IPS DF 6.9 (cell line): ENCODE measurements around the gene SCAMP3.
A peak's percentile ranks its signal among the peaks of the same experiment; 100 is the strongest.
"Not testable (repeated sequence)": the region's sequence is repeated elsewhere in the genome, so short reads cannot be mapped to it uniquely, and the experiment has no call there.

Experiments
- DNase-seq: peaks from one replicate; pipeline ENCODE4 v3.0.0-alpha.2; 2013; ENCODE audit warnings: low read depth, low spot score
- H3K27ac ChIP-seq: one replicate; pipeline ENCODE4 v1.5.1; 2013; ENCODE audit warnings: low read length, control low read depth
- H3K27me3 ChIP-seq: 2 replicates; pipeline ENCODE4 v1.6.1; 2013; ENCODE audit warnings: mild to moderate bottlenecking, low read length; ENCODE audit not compliant: control insufficient read depth, insufficient read depth
- H3K36me3 ChIP-seq: 2 replicates; pipeline ENCODE4 v1.6.1; 2013; ENCODE audit warnings: low read length; ENCODE audit not compliant: control insufficient read depth, insufficient read depth
- H3K4me1 ChIP-seq: 2 replicates; pipeline ENCODE4 v1.6.1; 2013; ENCODE audit warnings: low read length; ENCODE audit not compliant: control insufficient read depth, insufficient read depth
- H3K4me3 ChIP-seq: 2 replicates; pipeline ENCODE4 v1.5.1; 2013; ENCODE audit warnings: mild to moderate bottlenecking, low read length
- H3K9me3 ChIP-seq: 2 replicates; pipeline ENCODE4 v1.6.1; 2013; ENCODE audit warnings: low read length, inconsistent platforms; ENCODE audit not compliant: control insufficient read depth, insufficient read depth
- WGBS: extraction: QIAGEN DNeasy Blood & Tissue Kit; methylation state at CpG from one replicate; pipeline ENCODE4 v1.1.7; 2013; ENCODE audit warnings: mixed read lengths, missing lambda C conversion rate; ENCODE audit not compliant: insufficient read length, insufficient coverage; 5-methylcytosine and 5-hydroxymethylcytosine counted together

The SCAMP3 gene

DNA sequence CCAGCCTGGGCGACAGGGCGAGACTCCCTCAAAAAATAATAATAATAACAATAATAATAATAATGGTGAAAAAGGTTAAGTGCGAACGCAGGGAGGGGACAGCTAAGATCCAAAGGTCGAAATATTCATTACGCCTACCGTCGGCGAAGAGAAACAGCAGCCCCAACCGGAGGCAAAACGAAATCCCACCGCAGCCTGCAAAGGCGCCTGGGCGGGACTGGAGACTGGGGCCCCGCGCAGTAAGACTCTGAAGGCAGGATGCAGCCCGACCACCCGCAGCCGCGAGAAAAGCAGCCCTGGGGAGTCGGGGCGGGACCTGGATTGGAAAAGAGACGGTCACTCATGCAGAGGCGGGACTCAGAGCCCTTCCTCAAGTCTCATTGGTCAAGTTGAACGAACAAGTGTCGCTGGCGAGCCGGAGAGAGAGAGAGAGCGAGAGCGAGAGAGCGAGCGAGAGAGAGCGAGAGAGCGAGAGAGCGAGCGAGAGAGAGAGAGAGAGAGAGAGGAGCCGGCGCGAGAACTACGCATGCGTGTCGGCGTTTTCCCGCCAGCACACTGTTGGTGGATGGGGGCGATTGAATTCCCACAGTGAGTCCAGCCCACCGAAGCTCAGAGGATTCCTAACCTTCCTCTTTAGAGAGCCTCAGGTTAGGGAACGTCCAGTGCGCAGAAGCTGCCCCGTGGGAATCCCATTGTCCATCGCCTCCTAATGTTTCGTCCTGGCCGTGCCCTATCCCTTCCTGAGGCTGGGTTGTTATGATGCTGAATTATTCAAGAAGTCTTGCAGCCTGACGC, 17.6 kb downstream of the SCAMP3 start:
- no peaks in the 10 kb centered on the region for H3K27me3 ChIP-seq
- H3K9me3 ChIP-seq: no peaks in the 10 kb centered on the region
- H3K4me3 ChIP-seq: peak overlapping the region; percentile 48; the same call in 1 of the 2 replicates
- DNase-seq: peak; percentile 83
- H3K4me1 ChIP-seq: peaks cover 5% of the 10 kb centered on the region; the same call in 1 of the 2 replicates
- peaks cover 4% of the 10 kb centered on the region for H3K36me3 ChIP-seq
- no CpG with 5 or more reads among the region's 53 CpGs for WGBS
- H3K27ac ChIP-seq: no peak overlapping the region

DNA sequence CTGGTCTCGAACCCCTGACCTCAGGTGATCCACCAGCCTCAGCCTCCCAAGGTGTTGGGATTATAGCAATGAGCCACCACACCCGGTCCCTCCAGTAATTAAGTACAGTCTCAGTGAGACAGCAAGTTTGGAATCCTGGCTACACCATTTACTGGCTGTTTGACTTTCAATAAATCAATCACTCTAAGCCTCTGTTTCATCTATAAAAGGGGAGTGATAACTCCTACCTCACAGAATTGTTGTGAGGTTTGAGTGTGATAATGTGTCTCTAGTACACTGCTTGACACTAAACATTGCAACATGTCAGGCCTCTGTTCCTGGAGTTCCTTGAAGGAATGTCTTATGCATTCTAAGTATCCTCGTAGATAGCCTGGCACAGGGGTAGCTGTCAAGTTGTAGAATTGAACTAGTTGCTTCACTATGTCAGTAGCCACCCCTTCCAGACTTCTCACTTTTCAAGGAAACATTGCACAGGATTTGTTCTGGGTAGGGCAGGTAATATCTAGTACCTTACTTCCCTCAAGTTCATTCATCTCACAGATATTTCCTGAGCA, 19.3 kb downstream of the SCAMP3 start:
- no CpG with 5 or more reads among the region's 3 CpGs for WGBS
- no peak for DNase-seq
- Histone ChIP-seq H3K27ac (no peak overlapping the region), H3K9me3 (no peaks in the 10 kb centered on the region), H3K4me1 (peaks cover 5% of the 10 kb centered on the region; the same call in 1 of the 2 replicates), H3K4me3 (no peak overlapping the region), H3K36me3 (peaks cover 4% of the 10 kb centered on the region), H3K27me3 (no peaks in the 10 kb centered on the region)

DNA sequence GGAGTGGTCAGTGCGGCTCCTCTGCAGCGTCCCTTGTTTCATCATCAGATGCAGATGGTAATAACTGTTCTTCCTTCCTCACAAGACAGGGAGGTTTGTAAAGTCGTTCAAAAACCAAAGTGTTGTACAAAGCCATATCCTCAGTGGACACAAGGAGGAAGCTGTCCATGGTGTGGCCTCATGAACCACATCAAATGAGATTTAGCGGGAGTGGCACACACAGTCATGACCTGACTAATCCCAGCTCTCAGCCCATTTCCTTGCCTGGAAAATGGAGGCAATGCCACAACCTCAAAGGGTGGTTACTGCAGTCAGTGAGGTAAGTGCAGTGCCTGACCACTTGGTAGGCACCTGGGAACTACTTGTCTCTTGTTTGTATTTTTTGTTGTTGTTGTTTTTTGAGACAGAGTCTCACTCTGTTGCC, 20.3 kb downstream of the SCAMP3 start:
- H3K27ac ChIP-seq: no peak overlapping the region
- no peaks in the 10 kb centered on the region for H3K9me3 ChIP-seq
- no peak for DNase-seq
- H3K4me3 ChIP-seq: no peak overlapping the region
- peaks cover 5% of the 10 kb centered on the region; the same call in 1 of the 2 replicates for H3K4me1 ChIP-seq
- H3K36me3 ChIP-seq: no peaks in the 10 kb centered on the region
- H3K27me3 ChIP-seq: no peaks in the 10 kb centered on the region
- no CpG with 5 or more reads among the region's 4 CpGs for WGBS

- Histone ChIP-seq H3K27me3 (no peaks in the 10 kb centered on the region), H3K4me1 (peaks cover 5% of the 10 kb centered on the region; the same call in 1 of the 2 replicates), H3K36me3 (no peaks in the 10 kb centered on the region), H3K4me3 (peak overlapping the region; percentile 21; the same call in 1 of the 2 replicates), H3K27ac (no peak overlapping the region), H3K9me3 (no peaks in the 10 kb centered on the region)
- DNase-seq: no peak
- WGBS: no CpG with 5 or more reads among the region's 4 CpGs
Measured at GRCh38 chr1:155241069-155241679, 21.0 kb downstream of the SCAMP3 start.

DNA sequence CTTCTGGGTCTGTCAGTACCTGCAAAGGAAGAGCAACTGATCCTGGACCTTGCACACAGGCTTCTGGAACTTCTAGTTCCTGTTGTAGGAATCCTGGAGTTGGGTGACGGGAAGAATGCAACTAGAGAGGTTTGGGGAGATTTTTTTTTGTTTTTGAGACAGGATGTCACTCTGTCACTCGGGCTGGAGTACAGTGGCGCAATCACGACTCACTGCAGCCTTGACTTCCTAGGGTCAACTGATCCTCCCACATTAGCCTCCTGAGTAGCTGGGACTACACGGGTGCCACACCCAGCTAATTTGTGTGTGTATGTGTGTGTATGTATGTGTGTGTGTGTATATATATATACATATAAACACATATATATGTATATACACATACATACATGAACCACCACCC, 25.7 kb downstream of the SCAMP3 start:
- H3K27me3 ChIP-seq: no peaks in the 10 kb centered on the region
- H3K27ac ChIP-seq: no peak overlapping the region
- no peak overlapping the region for H3K4me3 ChIP-seq
- peaks cover 2% of the 10 kb centered on the region; the same call in 1 of the 2 replicates for H3K4me1 ChIP-seq
- DNase-seq: no peak
- WGBS: no CpG with 5 or more reads among the region's 5 CpGs
- H3K9me3 ChIP-seq: no peaks in the 10 kb centered on the region
- no peaks in the 10 kb centered on the region for H3K36me3 ChIP-seq

DNA sequence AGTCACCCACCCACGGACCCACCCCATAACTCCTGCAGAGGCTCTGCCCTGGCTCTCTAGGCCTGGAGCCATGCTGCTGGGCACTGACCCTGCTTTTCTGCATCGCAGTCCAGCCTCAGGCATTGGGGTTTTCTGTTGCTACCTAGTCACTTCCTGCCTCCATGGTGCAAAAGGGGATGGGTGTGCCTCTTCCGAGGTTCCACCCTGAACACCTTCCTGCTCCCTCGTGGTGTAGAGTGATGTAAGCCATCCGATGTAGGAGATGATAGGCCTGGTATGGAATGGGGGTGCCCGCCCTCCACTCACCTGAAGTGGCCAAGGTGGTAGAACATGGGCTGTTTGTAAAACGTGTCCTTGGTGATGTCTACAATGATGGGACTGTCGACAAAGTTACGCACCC, 26.8 kb downstream of the SCAMP3 start:
- not testable (repeated sequence) for H3K27ac ChIP-seq, DNase-seq, H3K4me1 ChIP-seq, H3K4me3 ChIP-seq, H3K27me3 ChIP-seq, H3K36me3 ChIP-seq, H3K9me3 ChIP-seq
- whole genome bisulfite sequencing: no CpG with 5 or more reads among the region's 9 CpGs

GRCh38 chr1:155233502-155233901, 28.7 kb downstream of the SCAMP3 start:
- not testable (repeated sequence) for H3K9me3 ChIP-seq, H3K27me3 ChIP-seq, H3K4me3 ChIP-seq, DNase-seq, H3K27ac ChIP-seq, H3K36me3 ChIP-seq, H3K4me1 ChIP-seq
- no CpG with 5 or more reads among the region's 5 CpGs for WGBS

GRCh38 chr1:155232001-155232978, 29.9 kb downstream of the SCAMP3 start:
- H3K4me3 ChIP-seq, H3K9me3 ChIP-seq, H3K27me3 ChIP-seq, H3K27ac ChIP-seq, DNase-seq, H3K36me3 ChIP-seq, H3K4me1 ChIP-seq: not testable (repeated sequence)
- WGBS: no CpG with 5 or more reads among the region's 13 CpGs

DNA sequence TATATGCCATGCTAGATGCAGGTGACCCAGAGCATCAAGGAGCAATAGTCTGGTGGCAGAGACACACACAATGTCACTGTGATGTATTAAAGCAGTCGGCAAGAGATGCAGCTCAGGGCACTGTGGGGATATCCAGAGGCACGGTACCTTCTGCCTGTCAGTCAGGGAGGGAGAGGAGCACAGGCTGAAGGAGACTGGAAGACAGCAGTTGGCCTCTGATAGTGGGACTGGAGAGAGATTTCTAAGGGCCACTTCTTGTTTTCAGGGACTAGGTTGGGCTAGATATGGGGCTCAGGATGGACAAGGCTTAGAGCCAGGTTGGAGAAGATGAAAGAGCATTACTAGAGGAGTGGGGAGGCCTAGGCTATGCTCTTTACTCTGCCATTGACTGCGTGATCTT, 30.9 kb downstream of the SCAMP3 start:
- H3K27ac ChIP-seq, H3K4me1 ChIP-seq, H3K4me3 ChIP-seq, H3K9me3 ChIP-seq, H3K27me3 ChIP-seq, H3K36me3 ChIP-seq, DNase-seq: not testable (repeated sequence)
- no CpG with 5 or more reads among the region's 3 CpGs for WGBS

DNA sequence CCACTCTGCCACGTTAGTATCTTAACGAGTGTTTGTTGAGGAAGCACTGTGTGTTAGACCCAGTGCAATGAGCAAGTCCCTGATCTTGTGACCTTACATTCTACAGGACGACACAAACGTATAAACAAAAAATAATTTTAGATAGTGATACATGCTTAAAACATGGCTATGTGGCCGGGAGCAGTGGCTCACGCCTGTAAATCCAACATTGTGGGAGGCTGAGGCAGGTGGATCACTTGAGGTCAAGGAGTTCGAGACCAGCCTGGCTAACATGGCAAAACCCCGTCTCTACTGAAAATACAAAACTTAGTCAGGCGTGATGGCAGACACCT, 34.1 kb downstream of the SCAMP3 start:
- Histone ChIP-seq H3K4me3 (peak overlapping the region; percentile 20; the same call in 1 of the 2 replicates), H3K27ac (no peak overlapping the region), H3K27me3 (no peaks in the 10 kb centered on the region), H3K4me1 (peaks cover 3% of the 10 kb centered on the region), H3K9me3 (no peaks in the 10 kb centered on the region), H3K36me3 (no peaks in the 10 kb centered on the region)
- DNase-seq: no peak
- no CpG with 5 or more reads among the region's 9 CpGs for WGBS
